Adrenal gland (tissue), 5 donors: ENCODE measurements around the gene MMP17.

Source experiments
- POLR2A ChIP-seq, 2 donors: fragments of 450-650 bp; IDR thresholded peaks; one replicate each; pipeline ENCODE4 v1.6.1; 2017; ENCODE audit warnings: antibody characterized with exemption in 2 of 2, mild to moderate bottlenecking in 2 of 2, moderate library complexity in 1 of 2
- TF ChIP-seq, protein P1 (sequence below), 6 experiments: fragments of 450-650 bp in 4 of 6; fragments of 200-600 bp in 2 of 6; sonication (generic) in 1 of 6; IDR thresholded peaks; 1 replicate in 5 of 6; 2 replicates in 1 of 6; pipeline versions ENCODE4 v1.5.1 to v1.8.0; 2016 to 2021; ENCODE audit warnings: antibody characterized with exemption in 6 of 6, mild to moderate bottlenecking in 2 of 6, moderate library complexity in 1 of 6
- donor health status: DM: no; HTN: no; CAD: no.

GRCh38 chr12:131818821-131819585 lies 9.2 kb upstream of the MMP17 start:
- TF ChIP-seq, protein P1, sequence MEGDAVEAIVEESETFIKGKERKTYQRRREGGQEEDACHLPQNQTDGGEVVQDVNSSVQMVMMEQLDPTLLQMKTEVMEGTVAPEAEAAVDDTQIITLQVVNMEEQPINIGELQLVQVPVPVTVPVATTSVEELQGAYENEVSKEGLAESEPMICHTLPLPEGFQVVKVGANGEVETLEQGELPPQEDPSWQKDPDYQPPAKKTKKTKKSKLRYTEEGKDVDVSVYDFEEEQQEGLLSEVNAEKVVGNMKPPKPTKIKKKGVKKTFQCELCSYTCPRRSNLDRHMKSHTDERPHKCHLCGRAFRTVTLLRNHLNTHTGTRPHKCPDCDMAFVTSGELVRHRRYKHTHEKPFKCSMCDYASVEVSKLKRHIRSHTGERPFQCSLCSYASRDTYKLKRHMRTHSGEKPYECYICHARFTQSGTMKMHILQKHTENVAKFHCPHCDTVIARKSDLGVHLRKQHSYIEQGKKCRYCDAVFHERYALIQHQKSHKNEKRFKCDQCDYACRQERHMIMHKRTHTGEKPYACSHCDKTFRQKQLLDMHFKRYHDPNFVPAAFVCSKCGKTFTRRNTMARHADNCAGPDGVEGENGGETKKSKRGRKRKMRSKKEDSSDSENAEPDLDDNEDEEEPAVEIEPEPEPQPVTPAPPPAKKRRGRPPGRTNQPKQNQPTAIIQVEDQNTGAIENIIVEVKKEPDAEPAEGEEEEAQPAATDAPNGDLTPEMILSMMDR (IDR thresholded peaks at IDR 0.05) = no peak
- TF ChIP-seq POLR2A (IDR thresholded peaks at IDR 0.05) = no peak
